ENCODE results near the gene CAT.
A peak's percentile ranks its signal among the peaks of the same experiment; 100 is the strongest.

The CAT gene

DNA sequence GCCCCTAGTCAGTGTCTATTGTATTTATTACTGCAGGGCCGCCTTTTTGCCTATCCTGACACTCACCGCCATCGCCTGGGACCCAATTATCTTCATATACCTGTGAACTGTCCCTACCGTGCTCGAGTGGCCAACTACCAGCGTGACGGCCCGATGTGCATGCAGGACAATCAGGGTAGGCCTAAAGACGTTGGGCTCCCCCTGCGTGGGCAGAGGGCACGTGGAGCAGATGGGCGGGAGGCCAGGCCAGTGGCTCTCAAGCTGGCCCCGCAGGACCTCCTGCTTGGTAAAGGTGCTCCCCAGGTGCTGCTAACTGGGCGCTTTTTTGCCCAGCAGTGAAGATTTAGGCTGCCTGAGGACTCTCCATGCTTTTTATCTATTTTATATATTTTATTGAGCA is 22.5 kb downstream of the CAT start:
- DNase-seq, result no peak

DNA sequence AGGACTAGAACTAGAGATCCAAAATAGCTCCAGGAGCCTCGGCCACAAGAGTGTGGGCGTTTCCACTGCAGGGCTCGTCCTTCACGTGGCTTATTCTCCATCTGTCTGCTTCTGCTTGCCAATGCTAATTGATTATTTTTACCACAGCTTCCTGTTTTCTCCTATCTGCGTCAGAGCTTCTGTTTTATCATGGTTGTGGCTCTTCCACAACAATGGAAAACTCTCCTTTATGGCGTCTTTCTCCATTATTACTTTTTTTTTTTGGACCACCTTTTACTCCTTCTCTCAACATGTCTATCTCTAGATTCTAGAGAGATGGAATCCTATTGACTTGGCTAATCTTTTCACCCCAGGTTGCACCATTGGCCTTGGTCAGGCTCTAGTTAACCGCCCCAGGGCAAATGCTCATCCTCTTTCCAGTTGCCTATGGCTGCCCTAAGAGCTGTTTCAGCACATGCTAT is 25.9 kb downstream of the CAT start:
- DNase-seq, result no peak

DNA sequence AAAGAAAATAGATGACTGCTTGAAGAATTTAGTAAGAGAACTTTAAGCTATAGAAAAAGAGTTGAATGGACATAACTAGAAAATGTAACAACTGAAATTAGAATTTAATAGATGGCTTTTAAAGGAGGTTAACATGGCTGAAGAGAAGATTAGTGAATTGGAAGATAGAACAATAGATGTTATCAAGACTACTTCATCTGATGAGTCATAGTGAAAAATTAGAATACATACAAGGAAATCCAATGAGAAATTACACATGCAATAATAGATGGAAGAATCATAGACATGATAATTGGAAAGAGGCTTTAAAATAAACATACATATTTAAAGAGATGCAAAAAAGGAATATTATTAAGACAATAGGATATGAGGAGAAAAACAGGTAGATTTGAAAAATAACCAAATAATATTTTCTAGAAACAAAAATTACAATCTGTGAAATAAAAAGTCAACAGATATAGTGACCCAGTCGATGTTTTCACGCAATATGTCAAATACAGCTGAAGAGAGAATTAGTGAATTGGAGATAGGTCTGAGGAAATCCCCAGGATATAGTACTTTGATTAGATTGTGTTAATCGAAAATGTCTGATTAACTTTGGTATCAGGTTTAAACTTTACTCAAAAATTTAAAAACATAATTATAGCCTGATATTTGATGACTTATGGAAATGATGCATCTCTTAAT is 28.2 kb downstream of the CAT start:
- no peak for DNase-seq

DNA sequence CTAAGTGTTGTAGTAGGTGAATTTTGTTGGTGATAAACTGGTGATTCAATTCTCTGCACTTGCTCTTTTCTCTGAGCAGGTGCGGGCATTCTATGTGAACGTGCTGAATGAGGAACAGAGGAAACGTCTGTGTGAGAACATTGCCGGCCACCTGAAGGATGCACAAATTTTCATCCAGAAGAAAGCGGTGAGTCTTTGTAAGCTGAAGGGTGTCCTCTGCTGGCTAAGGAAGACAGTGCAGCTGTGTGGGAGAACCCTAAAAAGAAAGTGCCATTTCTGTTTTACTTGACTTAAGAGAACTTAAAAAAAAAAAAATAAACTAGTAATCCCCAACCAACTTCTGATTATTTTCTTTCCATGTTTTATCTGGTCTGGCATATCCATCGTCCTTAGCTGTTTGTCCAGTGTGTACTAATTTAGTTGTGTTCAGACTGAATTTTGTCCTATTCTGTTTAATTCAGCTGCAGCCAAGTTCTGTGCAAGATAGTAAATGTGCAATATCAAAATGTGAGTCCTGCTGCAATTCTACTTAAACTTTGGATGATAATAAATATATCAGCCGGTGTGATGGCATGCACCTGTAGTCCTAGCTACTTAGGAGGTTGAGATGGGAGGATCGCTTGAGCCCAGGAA is 29.6 kb downstream of the CAT start:
- DNase-seq, result peak; percentile 33

DNA sequence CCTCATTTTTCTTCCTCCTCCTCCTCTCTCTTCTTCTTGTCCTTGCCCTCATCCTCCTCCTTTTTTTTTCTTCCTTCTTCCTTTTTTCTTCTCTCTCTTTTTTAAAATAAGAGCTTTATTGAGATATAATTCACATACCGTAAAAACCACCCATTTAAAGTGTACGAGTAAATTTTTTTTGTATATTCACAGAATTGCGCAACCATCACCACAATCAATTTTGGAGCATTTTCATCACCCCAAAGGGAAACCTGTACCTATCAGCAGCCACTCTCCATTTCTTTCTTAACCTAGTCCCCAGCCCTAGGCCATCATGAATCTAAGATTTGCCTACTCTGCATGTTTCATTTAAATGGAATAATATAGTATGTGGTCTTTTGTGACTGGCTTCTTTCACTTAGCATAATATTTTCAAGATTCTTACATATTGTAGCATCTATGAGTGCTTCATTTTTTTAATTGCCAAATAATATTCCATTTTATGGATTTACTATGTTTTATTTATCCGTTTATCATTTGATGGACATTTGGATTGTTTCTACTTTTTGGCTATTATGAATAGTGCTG is 35.0 kb downstream of the CAT start:
- no peak for DNase-seq

- no peak for DNase-seq
Observed at GRCh38 chr11:34475656-34476055, 36.9 kb downstream of the CAT start.

DNA sequence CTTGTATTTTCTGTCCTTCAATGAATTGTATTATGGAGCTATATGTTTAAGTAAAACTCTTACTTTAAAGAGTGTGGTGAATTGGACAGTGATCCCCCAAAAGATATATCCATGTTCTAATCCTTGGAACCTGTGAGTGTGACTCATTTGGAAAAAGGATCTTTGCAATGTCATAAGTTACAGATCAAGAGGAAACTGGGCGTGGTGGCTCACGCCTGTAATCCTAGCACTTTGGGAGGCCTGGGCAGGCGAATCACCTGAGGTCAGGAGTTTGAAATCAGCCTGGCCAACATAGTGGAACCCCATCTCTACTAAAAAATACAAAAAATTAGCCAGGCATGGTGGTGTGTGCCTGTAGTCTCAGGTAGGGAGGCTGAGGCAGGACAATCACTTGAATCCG is 38.1 kb downstream of the CAT start:
- no peak for DNase-seq

GRCh38 chr11:34478845-34479663 is 40.3 kb downstream of the CAT start:
- no peak for DNase-seq

DNA sequence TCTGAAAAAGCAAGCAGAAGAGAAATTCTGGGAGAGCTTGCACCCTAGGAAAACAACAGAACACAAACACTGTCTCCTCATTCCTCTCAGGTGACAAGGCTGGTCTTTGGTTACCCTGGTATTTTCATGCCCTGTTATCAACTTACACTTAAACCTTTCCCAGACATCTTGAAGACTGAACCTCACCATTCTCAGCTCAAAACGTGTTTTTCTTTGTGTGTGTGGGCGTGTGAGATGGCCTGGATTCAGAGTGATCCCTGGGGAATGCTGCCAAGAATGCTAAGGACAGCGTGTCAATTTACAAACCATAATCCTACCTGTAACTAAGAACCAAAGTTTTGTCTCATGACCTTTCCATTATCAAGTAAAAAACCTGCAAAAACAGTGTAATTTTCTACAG is 41.6 kb downstream of the CAT start:
- no peak for DNase-seq

DNA sequence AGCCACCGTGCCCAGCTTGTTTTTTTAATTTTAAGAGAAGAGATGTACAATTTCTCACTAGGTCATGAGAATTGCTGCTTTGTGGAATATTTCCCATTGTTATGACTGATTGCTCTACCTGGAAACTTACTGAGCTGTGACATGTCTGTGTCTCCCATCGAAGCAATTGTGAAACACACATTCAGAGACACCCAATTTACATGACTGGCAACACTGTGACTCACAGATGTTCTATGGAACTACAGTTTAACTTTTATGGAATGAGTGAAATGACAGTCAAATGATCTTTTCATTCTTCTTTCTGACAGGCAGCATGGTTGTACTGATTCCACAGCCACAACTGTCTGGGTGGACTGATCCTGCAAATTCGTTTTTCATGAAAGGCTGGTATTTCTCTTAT is 42.6 kb downstream of the CAT start:
- no peak for DNase-seq

DNA sequence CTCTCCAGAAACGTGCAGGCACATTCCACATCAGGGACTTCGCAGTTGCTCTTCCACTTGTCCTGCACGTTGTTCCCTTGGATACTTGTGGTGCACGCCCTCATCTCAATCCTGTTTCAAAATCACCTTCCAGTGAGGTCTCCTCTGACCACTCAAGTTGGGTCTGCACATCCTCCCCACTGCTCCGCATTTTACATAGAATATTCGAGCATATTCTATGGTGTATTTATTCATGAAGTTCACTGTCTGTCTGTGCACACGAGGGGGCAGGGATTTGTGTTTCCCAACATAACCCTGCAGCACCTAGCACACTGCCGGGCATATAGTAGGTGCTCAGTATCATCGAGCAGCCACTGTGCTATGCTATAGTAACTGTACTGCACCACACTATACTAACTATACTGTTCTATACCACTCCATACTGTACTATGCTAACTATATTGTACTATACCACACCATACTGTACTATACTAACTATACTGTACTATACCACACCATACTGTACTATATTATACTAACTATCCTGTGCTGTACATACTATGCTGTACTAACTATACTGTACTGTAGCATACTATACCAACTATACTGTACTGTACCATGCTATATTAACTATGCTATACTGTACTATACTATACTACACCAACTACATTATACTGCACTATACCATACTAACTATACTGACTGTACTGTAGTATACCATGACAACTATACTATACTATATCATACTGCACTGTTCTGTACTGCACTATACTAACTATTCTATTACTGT is 44.6 kb downstream of the CAT start:
- no peak for DNase-seq

- no peak for DNase-seq
Observed at GRCh38 chr11:34487430-34487829, 48.7 kb downstream of the CAT start.

- no peak for DNase-seq
Observed at GRCh38 chr11:34488855-34489557, 50.3 kb downstream of the CAT start.

GRCh38 chr11:34490304-34490703 is 51.6 kb downstream of the CAT start:
- DNase-seq, result no peak

DNA sequence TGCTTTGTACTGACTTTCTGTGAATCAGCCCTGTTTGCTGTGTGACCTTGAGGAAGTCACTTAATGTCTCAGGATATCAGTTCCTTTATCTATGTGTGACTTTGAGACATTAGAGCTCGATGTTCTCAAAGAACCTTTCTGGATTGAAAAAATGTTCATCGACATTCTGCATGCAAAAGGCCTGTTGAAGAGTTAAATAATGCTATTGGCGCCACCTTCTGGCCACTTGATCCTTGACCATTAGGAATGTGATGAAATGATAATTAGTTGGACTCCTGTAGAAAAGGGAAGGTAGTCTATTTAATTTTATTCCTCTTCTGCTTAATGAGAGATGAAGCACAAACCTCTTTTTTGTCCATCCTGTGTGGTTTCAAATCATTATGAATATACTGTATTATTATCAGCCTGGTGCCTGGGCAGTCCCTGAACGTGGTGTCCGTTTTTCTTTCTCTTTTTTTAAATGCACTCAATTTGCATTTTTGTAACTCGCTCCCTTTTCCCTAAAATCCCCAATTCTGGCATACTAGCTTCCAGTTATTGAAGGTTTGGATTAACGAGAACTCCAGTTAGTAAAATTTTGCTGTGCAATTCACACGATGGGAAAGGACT is 54.2 kb downstream of the CAT start:
- DNase-seq, result peak; percentile 46

- DNase-seq, result no peak
Observed at GRCh38 chr11:34493468-34493867, 54.7 kb downstream of the CAT start.

GRCh38 chr11:34493926-34494595 is 55.3 kb downstream of the CAT start:
- DNase-seq, result no peak

DNA sequence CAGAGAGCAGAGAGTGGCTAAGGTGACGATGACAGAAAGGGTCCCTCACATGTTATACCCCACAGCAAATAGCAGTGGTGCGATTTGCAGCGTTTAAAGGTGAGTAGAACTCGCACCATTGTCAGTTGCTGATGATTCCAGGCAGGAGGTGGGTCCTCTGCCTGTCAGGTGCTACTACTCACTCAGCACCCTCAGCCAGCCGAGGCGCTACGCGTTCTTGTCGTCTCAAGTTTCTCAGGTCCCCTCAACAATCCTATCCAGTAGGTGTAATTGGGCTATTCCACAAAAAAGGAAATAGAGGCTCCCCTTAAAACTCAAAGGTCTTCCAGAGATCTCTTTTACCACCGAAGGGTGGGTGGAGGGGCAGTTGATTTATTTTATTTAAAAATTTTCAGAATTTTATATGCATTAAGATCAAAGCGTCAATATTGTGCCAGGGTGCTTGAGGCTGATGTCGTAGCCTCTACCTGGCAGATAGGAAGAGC is 56.5 kb downstream of the CAT start:
- DNase-seq, result no peak

- DNase-seq, result no peak
Observed at GRCh38 chr11:34495724-34496377, 57.1 kb downstream of the CAT start.

DNA sequence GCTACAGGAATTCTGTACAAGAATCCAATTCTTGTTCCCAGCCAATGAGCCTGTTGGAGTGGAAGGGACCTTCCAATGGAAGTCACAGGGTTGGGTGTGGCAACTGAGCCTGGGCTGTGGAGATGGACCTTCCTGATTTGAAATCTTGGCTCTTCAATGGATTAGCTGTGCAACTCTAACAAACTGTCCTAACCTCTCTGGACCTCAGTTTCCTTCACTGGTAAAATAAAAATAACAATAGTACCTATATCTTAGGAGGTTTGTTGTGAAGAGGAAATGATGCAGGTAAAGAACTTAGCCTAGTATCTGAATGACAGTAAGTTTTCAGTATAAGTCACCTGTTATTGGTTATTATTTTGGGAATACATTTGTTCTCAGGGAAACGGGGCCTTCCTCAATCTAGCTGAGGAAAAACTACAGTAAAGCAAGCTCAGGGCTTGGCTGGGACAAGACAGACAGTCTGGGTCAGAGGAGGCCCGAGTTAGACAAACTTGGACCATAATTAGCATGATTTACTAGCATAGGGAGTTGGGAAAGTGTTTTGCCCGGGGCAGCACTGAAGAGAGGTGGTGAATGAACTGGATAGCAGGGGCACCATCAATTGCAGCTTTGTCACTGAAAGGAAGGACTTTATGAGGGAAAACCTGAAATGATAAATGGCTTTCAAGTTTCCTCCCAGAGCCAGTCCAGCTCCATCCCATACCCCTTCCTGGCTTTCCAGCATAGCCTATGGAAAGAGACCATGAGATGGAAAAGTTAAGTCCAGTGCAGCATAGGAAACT is 61.2 kb downstream of the CAT start:
- no peak for DNase-seq
